Esophagus muscularis mucosa (tissue), 4 donors: Measurements from ENCODE around the gene NANS.
"Not testable (repeated sequence)": the region's sequence is repeated elsewhere in the genome, so short reads cannot be mapped to it uniquely, and the experiment has no call there.

Experiments used
- EP300 ChIP-seq: sonication (generic); formaldehyde crosslinking; IDR thresholded peaks from one replicate; pipeline ENCODE4 v1.6.1; 2017; ENCODE audit warnings: antibody characterized with exemption
- POLR2A ChIP-seq: fragments of 450-650 bp; IDR thresholded peaks from one replicate; pipeline ENCODE4 v1.6.1; 2017; ENCODE audit warnings: antibody characterized with exemption, moderate library complexity, mild to moderate bottlenecking, low read depth
- POLR2AphosphoS5 ChIP-seq, 2 donors: sonication (generic); formaldehyde crosslinking; IDR thresholded peaks; one replicate each; pipeline ENCODE4 v1.6.1; 2017; ENCODE audit warnings: antibody characterized with exemption in 2 of 2
- TF ChIP-seq, protein P1 (sequence below), 3 experiments: fragments of 200-600 bp in 2 of 3; fragments of 450-650 bp in 1 of 3; sonication (generic) in 2 of 3; IDR thresholded peaks; one replicate each; pipeline ENCODE4 v1.5.1; 2017 to 2019; ENCODE audit warnings: antibody characterized with exemption in 3 of 3, mild to moderate bottlenecking in 2 of 3, moderate library complexity in 1 of 3

DNA sequence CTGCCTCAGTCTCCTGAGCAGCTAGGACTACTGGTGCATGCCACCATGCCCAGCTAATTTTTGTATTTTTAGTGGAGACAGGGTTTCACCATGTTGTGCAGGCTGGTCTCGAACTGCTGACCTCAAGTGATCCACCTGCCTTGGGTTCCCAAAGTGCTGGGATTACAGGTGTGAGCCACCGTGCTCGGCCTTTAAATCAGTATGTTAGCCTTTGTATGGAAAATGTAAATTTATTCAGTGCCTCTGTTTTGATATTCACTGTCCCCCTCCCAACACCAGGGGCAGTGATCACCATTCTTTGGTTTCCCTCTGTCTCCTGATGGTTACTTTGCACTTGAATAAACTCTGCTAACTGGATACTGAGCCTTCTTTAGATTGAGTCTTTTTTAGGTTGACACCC is 34.1 kb downstream of the NANS start:
- TF ChIP-seq, protein P1, sequence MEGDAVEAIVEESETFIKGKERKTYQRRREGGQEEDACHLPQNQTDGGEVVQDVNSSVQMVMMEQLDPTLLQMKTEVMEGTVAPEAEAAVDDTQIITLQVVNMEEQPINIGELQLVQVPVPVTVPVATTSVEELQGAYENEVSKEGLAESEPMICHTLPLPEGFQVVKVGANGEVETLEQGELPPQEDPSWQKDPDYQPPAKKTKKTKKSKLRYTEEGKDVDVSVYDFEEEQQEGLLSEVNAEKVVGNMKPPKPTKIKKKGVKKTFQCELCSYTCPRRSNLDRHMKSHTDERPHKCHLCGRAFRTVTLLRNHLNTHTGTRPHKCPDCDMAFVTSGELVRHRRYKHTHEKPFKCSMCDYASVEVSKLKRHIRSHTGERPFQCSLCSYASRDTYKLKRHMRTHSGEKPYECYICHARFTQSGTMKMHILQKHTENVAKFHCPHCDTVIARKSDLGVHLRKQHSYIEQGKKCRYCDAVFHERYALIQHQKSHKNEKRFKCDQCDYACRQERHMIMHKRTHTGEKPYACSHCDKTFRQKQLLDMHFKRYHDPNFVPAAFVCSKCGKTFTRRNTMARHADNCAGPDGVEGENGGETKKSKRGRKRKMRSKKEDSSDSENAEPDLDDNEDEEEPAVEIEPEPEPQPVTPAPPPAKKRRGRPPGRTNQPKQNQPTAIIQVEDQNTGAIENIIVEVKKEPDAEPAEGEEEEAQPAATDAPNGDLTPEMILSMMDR (IDR thresholded peaks at IDR 0.05), result not testable (repeated sequence)
- not testable (repeated sequence) for TF ChIP-seq POLR2A; POLR2AphosphoS5 (IDR thresholded peaks at IDR 0.05); EP300
